ENCODE data around the gene SPESP1. TPM values are rescaled to one million over a fixed set of nuclear protein-coding genes. Genes with fewer than 3 reads are reported as not detected.

Gene SPESP1
- total RNA-seq, 1 experiment from 2014 or later: 0.48 TPM

DNA sequence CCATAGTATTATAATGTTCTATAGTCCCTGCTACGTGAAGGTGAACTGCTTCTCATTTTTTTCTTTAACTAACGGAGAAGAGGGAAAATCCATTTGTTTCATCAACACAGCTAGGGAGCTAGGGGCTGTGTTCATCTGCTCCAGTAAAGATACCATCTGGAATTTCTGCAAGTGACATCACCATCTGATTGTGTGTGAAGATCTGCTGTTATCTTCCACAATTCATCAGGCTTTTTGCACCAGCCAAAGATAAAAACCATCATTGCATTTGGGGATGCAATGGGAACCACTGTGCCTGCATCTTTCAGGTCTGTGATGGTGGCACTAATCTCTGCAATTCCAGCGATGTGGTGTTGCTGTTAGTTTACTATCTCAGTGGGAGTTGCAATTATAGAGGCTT is 48.7 kb downstream of the SPESP1 start:
- no peak overlapping the region for H3K4me3 ChIP-seq (ENCODE audit: insufficient read depth, low read depth, low read length)
- no peaks in the 10 kb centered on the region for H3K27me3 ChIP-seq (ENCODE audit: control insufficient read depth, insufficient read depth, low read length)
- H3K36me3 ChIP-seq (replicated peaks; ENCODE audit: control insufficient read depth, insufficient read depth, low read length): no peaks in the 10 kb centered on the region
- DNase-seq: no peak

DNA sequence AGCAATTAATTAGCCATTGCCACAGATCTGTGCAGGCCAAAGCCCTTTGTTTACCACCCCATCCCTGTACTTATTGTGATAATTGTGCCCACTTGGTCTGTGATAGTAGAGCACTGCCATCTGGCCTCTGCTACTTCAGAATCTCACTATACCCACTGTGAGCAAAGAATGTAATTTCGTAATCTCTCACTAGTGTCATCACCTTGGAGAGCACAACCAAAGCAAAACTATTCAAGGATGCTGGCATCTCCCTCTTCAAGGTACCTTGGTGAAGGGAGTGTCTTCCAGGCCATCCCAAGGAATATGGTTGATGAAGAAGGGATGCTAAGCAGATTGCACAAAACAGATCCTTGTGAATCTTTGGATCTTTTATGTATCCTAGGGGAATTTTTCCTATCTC is 49.5 kb downstream of the SPESP1 start:
- Histone ChIP-seq H3K36me3 (replicated peaks; ENCODE audit: control insufficient read depth, insufficient read depth, low read length) (no peaks in the 10 kb centered on the region), H3K4me3 (ENCODE audit: insufficient read depth, low read depth, low read length) (no peak overlapping the region), H3K27me3 (ENCODE audit: control insufficient read depth, insufficient read depth, low read length) (no peaks in the 10 kb centered on the region)
- DNase-seq: no peak

DNA sequence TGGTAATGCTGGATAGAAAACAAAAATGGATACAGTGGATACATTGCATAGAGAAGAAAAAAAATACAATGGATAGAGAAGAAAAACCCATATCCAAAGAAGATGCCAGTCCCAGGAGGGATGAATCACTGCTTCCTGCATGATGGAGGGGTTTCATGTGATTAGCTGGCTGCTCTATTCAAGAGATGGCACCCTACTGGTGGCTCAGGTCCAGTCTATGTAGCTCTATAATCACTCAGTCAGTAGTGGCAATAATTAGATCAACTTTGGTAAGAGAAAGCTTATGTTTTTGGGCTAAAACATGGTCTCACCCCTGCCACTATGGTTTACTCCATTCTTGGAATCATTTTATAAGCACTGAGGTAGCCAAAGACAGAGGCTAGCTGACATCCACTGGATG is 50.5 kb downstream of the SPESP1 start:
- no peak overlapping the region for H3K4me3 ChIP-seq (ENCODE audit: insufficient read depth, low read depth, low read length)
- no peaks in the 10 kb centered on the region for H3K27me3 ChIP-seq (ENCODE audit: control insufficient read depth, insufficient read depth, low read length)

DNA sequence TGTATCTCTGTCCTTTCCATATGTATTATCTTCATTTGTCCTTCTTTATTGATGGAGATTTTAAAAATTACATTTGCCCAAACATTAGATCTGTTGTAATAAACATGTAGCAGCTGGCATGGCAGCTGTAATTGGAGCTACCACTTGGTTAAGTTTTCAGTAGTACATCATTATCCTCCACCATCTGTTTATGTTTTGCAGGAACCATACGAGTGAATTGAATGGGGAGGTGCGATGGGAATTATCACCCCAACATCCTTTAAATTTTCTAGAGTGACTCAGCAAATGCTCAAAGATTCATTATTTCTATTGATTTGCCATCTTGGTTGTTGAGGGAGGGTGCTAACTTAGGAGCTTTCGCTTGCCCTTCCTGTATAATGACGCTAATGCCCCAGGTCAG is 51.6 kb downstream of the SPESP1 start:
- no peaks in the 10 kb centered on the region for H3K27me3 ChIP-seq (ENCODE audit: control insufficient read depth, insufficient read depth, low read length)

More for the DNA sequence above, 50.5 kb downstream of the SPESP1 start:
- DNase-seq: no peak
- H3K36me3 ChIP-seq (replicated peaks; ENCODE audit: control insufficient read depth, insufficient read depth, low read length): no peaks in the 10 kb centered on the region

DNA sequence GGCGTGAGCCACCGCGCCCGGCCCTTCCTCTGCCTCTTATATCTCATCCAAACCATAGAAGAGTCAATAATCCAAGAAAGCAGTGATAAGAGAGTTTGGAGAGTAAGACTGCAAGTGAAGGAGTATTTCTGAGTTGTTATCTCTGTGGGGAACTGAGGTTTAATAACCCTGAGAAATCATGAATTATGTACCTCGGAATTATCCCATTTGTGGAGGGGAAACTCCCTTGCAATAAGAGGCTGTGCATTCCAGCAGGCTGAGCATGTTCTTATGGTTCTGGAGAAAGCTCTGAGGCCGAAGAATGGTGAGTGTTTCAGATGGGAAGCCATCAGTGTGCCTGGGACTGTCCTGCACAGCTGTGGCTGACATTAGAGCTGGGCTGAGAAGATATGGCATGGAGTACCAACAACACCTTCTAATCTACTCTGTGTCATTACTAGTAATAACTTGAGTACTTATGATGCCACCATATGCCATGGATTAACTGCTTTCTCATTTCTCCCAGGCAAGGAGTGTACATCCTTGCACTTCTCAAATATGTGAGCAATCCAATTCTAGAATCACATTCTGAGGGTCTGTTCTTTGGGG is 52.7 kb downstream of the SPESP1 start:
- H3K36me3 ChIP-seq (replicated peaks; ENCODE audit: control insufficient read depth, insufficient read depth, low read length): no peaks in the 10 kb centered on the region
- no peak for DNase-seq
- no peak overlapping the region for H3K4me3 ChIP-seq (ENCODE audit: insufficient read depth, low read depth, low read length)
- no peaks in the 10 kb centered on the region for H3K27me3 ChIP-seq (ENCODE audit: control insufficient read depth, insufficient read depth, low read length)

More for the DNA sequence above, 51.6 kb downstream of the SPESP1 start:
- no peak for DNase-seq
- Histone ChIP-seq H3K36me3 (replicated peaks; ENCODE audit: control insufficient read depth, insufficient read depth, low read length) (no peaks in the 10 kb centered on the region), H3K4me3 (ENCODE audit: insufficient read depth, low read depth, low read length) (no peak overlapping the region)

DNA sequence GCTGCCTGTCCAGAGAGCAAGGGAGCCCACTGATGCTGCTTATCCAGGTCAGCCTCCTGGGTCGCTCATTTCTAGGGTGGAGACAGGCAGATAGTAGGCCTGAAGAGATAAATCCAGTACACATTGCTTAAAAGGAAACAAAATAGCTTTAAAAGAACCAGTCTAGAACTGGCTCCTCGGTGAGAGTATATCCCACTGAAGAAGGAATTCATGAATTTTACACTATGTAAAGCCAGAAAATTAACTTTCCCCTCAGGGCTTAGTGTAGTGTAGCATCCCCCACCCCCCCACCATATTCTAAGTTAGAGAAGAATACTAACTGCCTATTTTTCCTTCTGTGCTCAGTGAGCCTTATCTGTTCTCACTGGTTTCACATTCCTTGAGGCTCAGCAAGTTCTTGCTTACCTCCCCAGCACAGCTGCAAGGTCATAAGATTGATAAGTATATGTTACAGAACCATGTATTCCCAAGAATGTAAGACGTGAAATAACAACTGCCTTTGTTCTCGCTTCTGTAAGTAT is 53.7 kb downstream of the SPESP1 start:
- Histone ChIP-seq H3K27me3 (ENCODE audit: control insufficient read depth, insufficient read depth, low read length) (no peaks in the 10 kb centered on the region), H3K36me3 (replicated peaks; ENCODE audit: control insufficient read depth, insufficient read depth, low read length) (no peaks in the 10 kb centered on the region), H3K4me3 (ENCODE audit: insufficient read depth, low read depth, low read length) (no peak overlapping the region)
- DNase-seq: no peak

DNA sequence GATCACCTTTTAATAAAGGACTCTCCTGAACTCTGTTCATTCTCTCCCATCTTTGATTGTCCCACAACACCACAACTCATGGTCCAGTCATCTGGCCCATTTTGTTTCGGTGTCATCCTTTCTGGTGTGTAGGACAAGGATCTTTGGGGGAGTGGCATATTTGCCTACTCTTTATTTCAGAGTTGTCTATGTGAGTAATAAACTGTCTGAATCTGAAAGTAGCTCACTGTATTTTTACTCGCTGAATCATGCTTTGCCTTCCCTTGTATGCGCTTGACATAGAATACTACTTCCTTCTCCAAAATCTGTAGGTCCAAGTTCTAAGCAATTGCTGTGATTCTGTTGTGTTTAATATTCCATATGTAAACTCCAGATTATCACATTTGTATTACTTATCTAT is 54.3 kb downstream of the SPESP1 start:
- Histone ChIP-seq H3K27me3 (ENCODE audit: control insufficient read depth, insufficient read depth, low read length) (no peaks in the 10 kb centered on the region), H3K36me3 (replicated peaks; ENCODE audit: control insufficient read depth, insufficient read depth, low read length) (no peaks in the 10 kb centered on the region), H3K4me3 (ENCODE audit: insufficient read depth, low read depth, low read length) (no peak overlapping the region)
- DNase-seq: no peak

DNA sequence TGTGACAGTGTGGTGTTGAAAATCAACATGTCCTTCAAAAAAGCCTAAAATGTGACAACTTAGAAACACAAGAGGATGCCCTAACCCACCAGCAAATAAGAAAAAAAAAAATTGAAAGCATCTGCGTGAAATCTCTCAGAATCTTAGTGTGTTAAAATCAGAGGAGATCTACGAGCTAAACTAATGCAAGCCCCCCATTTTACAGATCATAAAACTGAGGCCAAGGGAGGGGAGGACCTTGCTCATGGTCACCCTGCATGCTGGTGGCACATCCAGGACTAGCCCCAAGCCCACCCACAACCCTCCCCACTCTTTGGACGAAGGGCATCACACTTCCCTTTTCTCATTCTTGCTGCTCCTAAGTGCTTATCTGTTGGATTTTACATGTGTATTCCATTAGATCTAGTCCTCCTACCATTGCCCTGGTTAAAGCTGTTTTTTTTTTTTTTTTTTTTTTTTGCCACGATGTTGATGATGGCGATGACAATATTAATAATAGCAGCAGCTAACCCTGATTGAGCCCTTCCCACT is 55.1 kb downstream of the SPESP1 start:
- DNase-seq: no peak
- no peaks in the 10 kb centered on the region for H3K27me3 ChIP-seq (ENCODE audit: control insufficient read depth, insufficient read depth, low read length)
- H3K4me3 ChIP-seq (ENCODE audit: insufficient read depth, low read depth, low read length): no peak overlapping the region
- no peaks in the 10 kb centered on the region for H3K36me3 ChIP-seq (replicated peaks; ENCODE audit: control insufficient read depth, insufficient read depth, low read length)

DNA sequence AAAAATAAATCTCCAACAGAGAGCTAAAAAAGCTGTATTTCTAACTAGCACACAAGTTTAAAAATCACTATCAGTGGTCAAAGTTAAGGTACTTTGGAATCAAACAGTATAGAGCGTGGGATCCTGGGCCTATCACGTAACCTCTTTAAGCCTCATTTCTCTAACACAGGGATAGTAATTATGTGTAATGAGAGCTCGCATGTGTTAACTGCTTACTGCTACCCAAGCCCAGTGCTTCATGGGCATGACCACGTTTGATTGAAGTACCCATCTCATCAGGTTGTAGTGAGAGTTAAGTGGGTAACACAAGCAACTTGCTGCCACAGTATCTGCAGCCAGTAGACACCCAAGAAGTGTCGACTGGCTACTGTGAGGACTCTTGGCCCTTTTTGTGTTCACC is 56.0 kb downstream of the SPESP1 start:
- H3K36me3 ChIP-seq (replicated peaks; ENCODE audit: control insufficient read depth, insufficient read depth, low read length): no peaks in the 10 kb centered on the region
- DNase-seq: no peak

DNA sequence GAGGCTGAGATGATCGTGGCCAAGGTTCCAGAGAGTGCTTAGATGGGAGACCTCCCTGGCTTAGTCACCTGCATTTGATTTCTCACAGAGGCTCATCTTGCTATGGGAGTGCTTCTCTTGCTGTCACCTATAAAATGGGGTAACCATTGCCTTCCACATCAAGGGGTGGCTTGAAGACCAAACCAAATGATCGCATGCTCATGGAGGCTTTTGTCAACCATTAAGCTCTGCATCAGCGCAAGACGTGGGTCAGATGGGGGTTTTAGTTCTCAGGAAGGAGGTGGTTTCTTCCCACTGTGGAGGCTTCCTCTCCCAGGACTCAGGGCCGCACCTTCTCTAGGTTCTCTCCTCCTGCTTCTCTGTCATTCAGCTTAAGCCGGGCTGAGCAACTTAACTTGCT is 56.8 kb downstream of the SPESP1 start:
- no peak for DNase-seq
- H3K27me3 ChIP-seq (ENCODE audit: control insufficient read depth, insufficient read depth, low read length): no peaks in the 10 kb centered on the region
- no peak overlapping the region for H3K4me3 ChIP-seq (ENCODE audit: insufficient read depth, low read depth, low read length)
- no peaks in the 10 kb centered on the region for H3K36me3 ChIP-seq (replicated peaks; ENCODE audit: control insufficient read depth, insufficient read depth, low read length)

More for the DNA sequence above, 56.0 kb downstream of the SPESP1 start:
- Histone ChIP-seq H3K4me3 (ENCODE audit: insufficient read depth, low read depth, low read length) (no peak overlapping the region), H3K27me3 (ENCODE audit: control insufficient read depth, insufficient read depth, low read length) (no peaks in the 10 kb centered on the region)

DNA sequence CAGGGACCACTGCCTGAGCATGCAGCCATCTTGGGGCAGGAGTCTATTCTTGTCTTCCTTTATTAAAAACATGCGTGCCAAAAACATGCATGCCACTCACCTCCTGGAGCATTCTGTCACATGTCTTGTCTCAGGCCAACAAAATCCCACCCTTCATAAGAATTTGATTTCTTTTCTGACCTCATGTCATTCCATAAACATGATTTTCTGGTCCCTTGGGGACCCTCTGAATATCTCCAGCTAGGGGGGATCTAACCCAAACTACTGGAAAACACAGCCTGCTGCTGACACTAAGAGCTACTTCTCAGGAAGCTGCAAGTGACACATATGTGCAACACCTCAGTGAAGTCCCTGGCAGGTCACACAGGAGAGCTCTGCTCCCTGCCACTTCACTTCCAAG is 57.4 kb downstream of the SPESP1 start:
- DNase-seq: no peak
- Histone ChIP-seq H3K4me3 (ENCODE audit: insufficient read depth, low read depth, low read length) (no peak overlapping the region), H3K27me3 (ENCODE audit: control insufficient read depth, insufficient read depth, low read length) (no peaks in the 10 kb centered on the region), H3K36me3 (replicated peaks; ENCODE audit: control insufficient read depth, insufficient read depth, low read length) (no peaks in the 10 kb centered on the region)

DNA sequence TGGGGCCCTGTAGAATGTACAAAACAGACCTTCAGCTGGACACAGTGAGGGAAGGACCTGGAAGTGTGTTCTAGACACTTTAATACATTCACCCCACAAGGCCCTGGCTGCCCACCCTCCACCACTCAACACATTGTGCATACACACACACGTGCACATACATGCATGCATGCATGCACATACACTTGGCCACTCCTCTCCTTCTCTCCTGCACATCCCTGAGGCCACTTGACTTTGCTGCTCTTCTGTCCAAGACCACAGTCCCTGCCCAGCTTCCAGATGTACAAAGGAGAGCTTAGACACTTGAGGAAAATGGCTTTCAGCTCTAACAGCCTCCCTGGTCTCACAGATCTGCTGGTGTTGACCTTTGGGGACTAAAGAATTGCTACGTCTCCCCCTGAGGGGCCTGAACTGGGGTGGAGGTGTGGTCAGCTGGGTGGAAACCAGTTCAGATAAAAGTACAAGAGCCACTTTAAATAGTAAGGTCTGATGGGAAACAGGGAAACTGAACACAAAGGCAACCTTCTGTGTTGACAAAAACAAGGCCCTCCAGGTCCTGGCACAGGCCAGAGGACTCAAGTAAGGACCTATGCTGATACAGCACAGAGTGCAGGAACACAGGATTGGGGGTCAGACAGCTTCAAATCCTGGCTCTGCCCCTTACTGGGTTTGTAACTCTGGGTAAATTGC is 59.4 kb downstream of the SPESP1 start:
- no peak for DNase-seq
- Histone ChIP-seq H3K36me3 (replicated peaks; ENCODE audit: control insufficient read depth, insufficient read depth, low read length) (no peaks in the 10 kb centered on the region), H3K4me3 (ENCODE audit: insufficient read depth, low read depth, low read length) (no peak overlapping the region), H3K27me3 (ENCODE audit: control insufficient read depth, insufficient read depth, low read length) (no peaks in the 10 kb centered on the region)

DNA sequence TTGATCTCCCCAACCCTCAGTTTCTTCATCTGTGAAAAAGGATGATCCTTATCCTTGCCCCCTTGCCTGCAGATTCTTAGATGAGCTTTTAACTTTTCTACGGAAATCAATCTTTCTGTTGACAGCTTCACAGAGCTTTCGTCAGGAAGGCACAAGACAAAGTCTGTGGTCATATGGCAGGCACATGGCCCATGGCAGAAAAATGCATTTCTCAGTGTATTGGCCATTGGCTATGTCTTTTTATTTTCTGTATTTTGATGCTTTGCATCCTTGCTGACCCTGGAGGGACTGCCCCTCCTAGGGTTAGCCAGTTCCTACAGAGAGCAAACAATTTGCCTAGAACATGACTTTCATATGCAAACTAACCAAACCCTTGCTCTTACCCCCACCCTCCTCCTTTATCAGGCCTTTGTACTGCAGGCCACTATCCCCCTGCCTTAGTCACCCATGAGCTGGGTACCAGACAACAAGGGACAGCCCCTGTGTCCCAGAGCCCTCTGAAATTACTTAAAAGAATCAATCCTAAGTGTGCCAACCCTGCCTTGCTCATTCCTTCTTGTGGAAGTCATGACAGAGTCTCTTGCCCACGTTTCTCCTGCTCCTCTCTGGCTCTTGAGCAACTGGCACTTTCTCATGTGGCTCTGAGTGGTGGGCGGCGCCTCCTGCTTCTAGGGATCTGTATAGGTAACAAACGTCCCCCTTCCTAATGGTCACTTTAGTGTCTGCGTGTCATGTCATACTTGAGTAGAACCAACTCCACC is 60.1 kb downstream of the SPESP1 start:
- Histone ChIP-seq H3K27me3 (ENCODE audit: control insufficient read depth, insufficient read depth, low read length) (no peaks in the 10 kb centered on the region), H3K36me3 (replicated peaks; ENCODE audit: control insufficient read depth, insufficient read depth, low read length) (no peaks in the 10 kb centered on the region), H3K4me3 (ENCODE audit: insufficient read depth, low read depth, low read length) (no peak overlapping the region)
- DNase-seq: peak; percentile 58

DNA sequence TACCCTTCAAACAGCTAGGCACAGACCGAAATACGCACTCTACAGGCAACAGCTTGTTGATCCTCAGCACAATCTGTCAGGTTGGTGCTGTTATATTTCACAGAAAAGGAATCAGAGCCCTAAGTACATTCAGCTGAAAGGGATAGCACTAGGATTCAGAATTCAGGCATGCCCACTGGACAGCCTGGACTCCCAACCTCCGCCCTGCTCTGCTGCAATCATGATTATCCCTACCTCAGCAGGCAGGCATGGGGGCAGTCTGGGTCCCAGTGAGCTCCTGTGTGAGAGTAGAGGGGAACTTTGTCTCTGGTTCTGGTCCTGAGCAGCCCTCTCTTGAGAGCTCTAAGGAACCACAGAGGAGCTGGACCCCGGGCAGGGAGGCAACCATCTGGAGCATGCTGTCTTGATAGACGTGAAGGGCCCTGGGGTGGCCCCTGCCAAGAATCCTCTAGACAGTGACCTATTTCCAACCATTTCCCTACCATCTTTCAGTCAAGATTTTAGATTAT is 60.7 kb downstream of the SPESP1 start:
- DNase-seq: no peak
- Histone ChIP-seq H3K36me3 (replicated peaks; ENCODE audit: control insufficient read depth, insufficient read depth, low read length) (no peaks in the 10 kb centered on the region), H3K4me3 (ENCODE audit: insufficient read depth, low read depth, low read length) (no peak overlapping the region)

More for the DNA sequence above, 60.7 kb downstream of the SPESP1 start:
- H3K27me3 ChIP-seq (ENCODE audit: control insufficient read depth, insufficient read depth, low read length): no peaks in the 10 kb centered on the region

Data from H7 (cell line).